Esophagus muscularis mucosa (tissue), 4 donors: ENCODE measurements around the gene DVL3. TPM values are rescaled to one million over a fixed set of nuclear protein-coding genes. Genes with fewer than 3 reads are reported as not detected.

Source experiments
- DNase-seq: peaks from one replicate; pipeline ENCODE4 v3.0.0-alpha.2; 2017; ENCODE audit errors: extremely low spot score
- H3K27ac ChIP-seq, 4 donors: fragments of 200-600 bp; sonication (generic); replicated peaks in 1 of 4; 1 replicate in 3 of 4; 2 replicates in 1 of 4; pipeline ENCODE4 v1.5.1; 2016 to 2019; ENCODE audit warnings: mild to moderate bottlenecking in 1 of 4
- H3K27me3 ChIP-seq, 4 donors: fragments of 200-600 bp; sonication (generic); one replicate each; pipeline versions ENCODE4 v1.5.1 to v1.6.0; 2016 to 2019
- H3K36me3 ChIP-seq, 4 donors: fragments of 200-600 bp; sonication (generic); one replicate each; pipeline ENCODE4 v1.5.1; 2016 to 2019
- H3K4me1 ChIP-seq, 4 donors: fragments of 200-600 bp; sonication (generic); one replicate each; pipeline ENCODE4 v1.5.1; 2016 to 2019
- H3K4me3 ChIP-seq, 4 donors: fragments of 200-600 bp; sonication (generic); 1 replicate in 2 of 4; 2 replicates in 2 of 4; pipeline ENCODE4 v1.5.1; 2016 to 2019; ENCODE audit warnings: mild to moderate bottlenecking in 4 of 4, moderate library complexity in 1 of 4
- H3K9me3 ChIP-seq, 4 donors: fragments of 200-600 bp; sonication (generic); 1 replicate in 3 of 4; 2 replicates in 1 of 4; pipeline ENCODE4 v1.5.1; 2016 to 2019
- EP300 ChIP-seq: sonication (generic); formaldehyde crosslinking; IDR thresholded peaks from one replicate; pipeline ENCODE4 v1.6.1; 2017; ENCODE audit warnings: antibody characterized with exemption
- POLR2A ChIP-seq: fragments of 450-650 bp; IDR thresholded peaks from one replicate; pipeline ENCODE4 v1.6.1; 2017; ENCODE audit warnings: antibody characterized with exemption, moderate library complexity, mild to moderate bottlenecking, low read depth
- POLR2AphosphoS5 ChIP-seq, 2 donors: sonication (generic); formaldehyde crosslinking; IDR thresholded peaks; one replicate each; pipeline ENCODE4 v1.6.1; 2017; ENCODE audit warnings: antibody characterized with exemption in 2 of 2
- WGBS: methylation state at CpG from one replicate; pipeline ENCODE4 v1.1.5; 2018; 5-methylcytosine and 5-hydroxymethylcytosine counted together
- intact Hi-C: fragments of 100-400 bp; cut with DNase I; formaldehyde crosslinking; loops from one replicate; pipeline ENCODE4 v1.15.1; 2023
- total RNA-seq, 4 donors: library from RNA; depleted of rRNA; stranded (reverse); fragments of >200 nt; gene quantifications; one replicate each; pipeline versions ENCODE4 v1.1.0 to v1.2.1, GENCODE V29; 2016
- TF ChIP-seq, protein P1 (sequence below), 3 experiments: fragments of 200-600 bp in 2 of 3; fragments of 450-650 bp in 1 of 3; sonication (generic) in 2 of 3; IDR thresholded peaks; one replicate each; pipeline ENCODE4 v1.5.1; 2017 to 2019; ENCODE audit warnings: antibody characterized with exemption in 3 of 3, mild to moderate bottlenecking in 2 of 3, moderate library complexity in 1 of 3

DVL3 gene
- total RNA-seq, 4 donors from 2014 or later = 64.0 to 119 (median 86.3) TPM

DNA sequence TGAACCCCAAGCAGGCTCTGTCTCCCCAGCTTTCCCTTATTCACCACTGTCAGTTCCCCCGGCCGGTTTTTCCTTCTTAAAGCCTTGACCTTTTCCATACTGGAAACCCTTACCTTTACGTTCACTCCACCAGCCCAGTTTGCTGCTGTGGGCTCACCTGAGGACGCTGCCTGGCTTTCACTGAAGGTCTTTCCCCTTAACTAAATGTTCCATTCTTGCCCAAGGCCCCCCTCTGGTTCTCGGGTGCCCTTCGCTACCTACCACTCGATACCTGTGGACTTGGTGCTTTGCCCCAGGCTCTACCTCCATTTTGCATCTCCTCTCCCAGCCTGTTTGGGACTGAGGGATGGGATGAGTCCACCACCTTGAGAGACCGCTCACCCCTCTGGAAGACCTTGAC, 20.3 kb downstream of the DVL3 start:
- H3K27ac ChIP-seq = peak overlapping the region; percentile 90 to 97 (median 96)
- no peaks in the 10 kb centered on the region for H3K27me3 ChIP-seq
- TF ChIP-seq POLR2A (no peak), EP300 (no peak), POLR2AphosphoS5 (IDR thresholded peaks at IDR 0.05) (no peak)
- TF ChIP-seq, protein P1, sequence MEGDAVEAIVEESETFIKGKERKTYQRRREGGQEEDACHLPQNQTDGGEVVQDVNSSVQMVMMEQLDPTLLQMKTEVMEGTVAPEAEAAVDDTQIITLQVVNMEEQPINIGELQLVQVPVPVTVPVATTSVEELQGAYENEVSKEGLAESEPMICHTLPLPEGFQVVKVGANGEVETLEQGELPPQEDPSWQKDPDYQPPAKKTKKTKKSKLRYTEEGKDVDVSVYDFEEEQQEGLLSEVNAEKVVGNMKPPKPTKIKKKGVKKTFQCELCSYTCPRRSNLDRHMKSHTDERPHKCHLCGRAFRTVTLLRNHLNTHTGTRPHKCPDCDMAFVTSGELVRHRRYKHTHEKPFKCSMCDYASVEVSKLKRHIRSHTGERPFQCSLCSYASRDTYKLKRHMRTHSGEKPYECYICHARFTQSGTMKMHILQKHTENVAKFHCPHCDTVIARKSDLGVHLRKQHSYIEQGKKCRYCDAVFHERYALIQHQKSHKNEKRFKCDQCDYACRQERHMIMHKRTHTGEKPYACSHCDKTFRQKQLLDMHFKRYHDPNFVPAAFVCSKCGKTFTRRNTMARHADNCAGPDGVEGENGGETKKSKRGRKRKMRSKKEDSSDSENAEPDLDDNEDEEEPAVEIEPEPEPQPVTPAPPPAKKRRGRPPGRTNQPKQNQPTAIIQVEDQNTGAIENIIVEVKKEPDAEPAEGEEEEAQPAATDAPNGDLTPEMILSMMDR (IDR thresholded peaks at IDR 0.05) = no peak
- WGBS = 27% methylated on average over 8 of the region's 8 CpGs
- peak overlapping the region; percentile 85 to 100 (median 99) for H3K4me3 ChIP-seq
- peaks cover 33 to 61% (median 53%) of the 10 kb centered on the region in 4 donors for H3K4me1 ChIP-seq
- intact Hi-C loops = loop anchor here (2.0 kb wide), 1 partner anchor 41 kb away; the partner anchor contains the start of gene EIF2B5
- H3K36me3 ChIP-seq = peaks cover 47 to 61% (median 55%) of the 10 kb centered on the region in 4 donors
- no peak for DNase-seq
- no peaks in the 10 kb centered on the region for H3K9me3 ChIP-seq

DNA sequence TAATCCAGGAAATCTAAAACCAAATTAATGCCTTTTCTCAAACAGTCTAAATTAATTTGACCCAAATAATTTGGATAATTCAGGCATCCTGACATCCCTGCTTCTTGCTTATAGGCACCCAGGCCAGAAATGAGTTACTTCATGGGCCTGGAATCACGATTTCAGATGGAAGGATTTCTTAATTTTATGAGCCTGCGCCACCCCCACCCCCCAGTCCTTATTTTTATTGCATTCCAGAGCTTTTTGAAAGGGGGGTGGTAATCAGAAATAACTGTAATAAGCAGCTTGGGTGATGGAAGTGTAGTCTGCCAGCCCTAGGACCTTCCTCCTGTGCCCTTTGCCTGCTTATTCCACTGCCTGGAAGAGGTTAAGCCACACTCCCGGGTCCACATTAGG, 20.8 kb downstream of the DVL3 start:
- H3K27me3 ChIP-seq = no peaks in the 10 kb centered on the region
- no peak for DNase-seq
- intact Hi-C loops = loop anchor here (2.0 kb wide), 1 partner anchor 41 kb away; the partner anchor contains the start of gene EIF2B5
- no peaks in the 10 kb centered on the region for H3K9me3 ChIP-seq
- peaks cover 47 to 61% (median 55%) of the 10 kb centered on the region in 4 donors for H3K36me3 ChIP-seq
- TF ChIP-seq, protein P1 (IDR thresholded peaks at IDR 0.05) = no peak
- TF ChIP-seq EP300 = no peak
- no peak for TF ChIP-seq POLR2A
- no peak for TF ChIP-seq POLR2AphosphoS5 (IDR thresholded peaks at IDR 0.05)
- H3K4me1 ChIP-seq = peaks cover 33 to 61% (median 51%) of the 10 kb centered on the region in 4 donors
- H3K27ac ChIP-seq = peak overlapping the region; percentile 90 to 97 (median 96)
- peak overlapping the region; percentile 85 to 100 (median 99) for H3K4me3 ChIP-seq
- WGBS = 23% methylated on average over 3 of the region's 3 CpGs

DNA sequence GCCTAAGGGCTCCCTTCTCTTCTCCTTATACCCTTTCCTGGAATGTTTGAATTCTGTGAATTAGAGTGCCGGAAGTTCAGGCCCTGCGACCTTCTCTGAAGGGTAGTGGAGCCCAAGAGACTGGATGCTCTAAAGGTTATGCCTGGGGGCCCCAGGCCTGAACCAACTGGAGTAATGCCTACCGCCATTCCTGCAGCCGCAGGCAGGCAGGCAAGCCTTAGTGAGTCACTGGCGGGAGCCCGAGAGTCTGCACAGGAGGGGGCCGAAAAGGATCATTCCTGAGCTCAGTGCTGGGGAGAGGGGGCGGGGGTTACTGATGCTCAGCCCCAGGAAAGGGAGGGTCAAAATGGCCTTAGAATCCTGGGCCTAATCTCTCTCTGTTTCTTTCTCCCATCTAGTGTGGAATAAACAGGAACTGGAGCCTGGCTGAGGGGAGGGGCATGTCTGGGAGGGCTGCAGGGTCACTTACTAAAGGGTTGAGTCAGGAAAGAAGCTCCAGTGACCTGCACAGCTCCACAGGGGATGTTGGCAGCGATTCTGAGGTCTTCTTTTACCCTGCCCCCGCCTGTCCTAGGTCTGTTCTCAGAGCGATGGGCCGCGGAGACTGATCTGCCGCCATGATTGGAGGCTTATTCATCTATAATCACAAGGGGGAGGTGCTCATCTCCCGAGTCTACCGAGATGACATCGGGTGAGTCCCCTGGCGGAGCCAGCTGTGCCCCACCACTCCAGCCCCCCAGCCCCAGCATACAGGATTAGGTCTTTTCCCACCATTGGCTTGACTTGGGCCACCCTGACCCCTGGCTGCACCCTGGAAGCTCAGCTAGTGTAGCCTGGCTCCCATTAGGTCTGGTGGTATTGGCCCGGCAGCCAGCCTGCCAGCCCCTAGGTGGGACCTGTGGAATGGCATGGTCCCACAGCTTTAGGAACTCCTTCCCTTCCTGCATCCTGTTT, 21.5 kb downstream of the DVL3 start:
- Histone ChIP-seq H3K36me3 (peaks cover 48 to 61% (median 55%) of the 10 kb centered on the region in 4 donors), H3K27ac (peak overlapping the region; percentile 90 to 97 (median 96)), H3K27me3 (no peaks in the 10 kb centered on the region), H3K4me3 (peak overlapping the region; percentile 85 to 100 (median 99)), H3K4me1 (peaks cover 33 to 61% (median 50%) of the 10 kb centered on the region in 4 donors), H3K9me3 (no peaks in the 10 kb centered on the region)
- 25% methylated on average over 19 of the region's 19 CpGs for WGBS
- no peak for DNase-seq
- no peak for TF ChIP-seq POLR2A
- peak; percentile 40 to 60 for TF ChIP-seq POLR2AphosphoS5 (IDR thresholded peaks at IDR 0.05)
- TF ChIP-seq, protein P1 (IDR thresholded peaks at IDR 0.05) = peak in 1 of 3 experiments; percentile 7
- no peak for TF ChIP-seq EP300
- intact Hi-C loops = no loop called here

DNA sequence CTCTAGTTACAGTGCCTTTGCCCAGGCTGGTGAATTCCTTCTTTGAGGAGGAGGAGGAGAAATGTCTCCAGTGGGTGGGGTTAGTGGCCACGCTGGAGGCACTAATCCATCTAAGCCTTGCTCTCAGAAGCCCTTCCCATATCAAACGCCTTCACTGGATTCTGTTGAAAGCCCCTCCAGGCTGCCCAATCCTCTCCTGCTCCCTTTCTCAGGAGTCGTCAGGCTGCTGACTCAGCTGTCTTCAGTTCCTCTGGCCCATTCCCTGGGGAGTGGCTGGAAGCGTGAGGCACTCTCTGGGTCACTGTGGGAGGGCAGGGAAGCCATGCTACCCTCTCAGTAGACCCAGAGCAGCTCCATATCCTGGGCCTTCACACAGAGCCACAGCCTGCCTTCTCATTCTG, 22.2 kb downstream of the DVL3 start:
- TF ChIP-seq POLR2A (no peak), EP300 (no peak), POLR2AphosphoS5 (IDR thresholded peaks at IDR 0.05) (no peak)
- TF ChIP-seq, protein P1 (IDR thresholded peaks at IDR 0.05) = no peak
- H3K27ac ChIP-seq = peak overlapping the region; percentile 90 to 97 (median 96)
- intact Hi-C loops = no loop called here
- peaks cover 33 to 61% (median 50%) of the 10 kb centered on the region in 4 donors for H3K4me1 ChIP-seq
- 23% methylated on average over 4 of the region's 4 CpGs for WGBS
- H3K36me3 ChIP-seq = peaks cover 49 to 61% (median 55%) of the 10 kb centered on the region in 4 donors
- H3K4me3 ChIP-seq = peak overlapping the region; percentile 85 to 100 (median 99)
- DNase-seq = no peak
- no peaks in the 10 kb centered on the region for H3K9me3 ChIP-seq
- H3K27me3 ChIP-seq = no peaks in the 10 kb centered on the region
